ENCODE data around the gene ACAA2. TPM values are rescaled to one million over a fixed set of nuclear protein-coding genes. Genes with fewer than 3 reads are reported as not detected.

Gene ACAA2
- total and polyA plus RNA-seq, 10 donors = 20.9 to 44.0 (median 34.0) TPM

GRCh38 chr18:49832221-49832647, 18.9 kb upstream of the ACAA2 start:
- TF ChIP-seq POLR2A (IDR thresholded peaks at IDR 0.05) = no peak
- TF ChIP-seq POLR2AphosphoS5 (IDR thresholded peaks at IDR 0.05) = no peak
- TF ChIP-seq CTCF (IDR thresholded peaks at IDR 0.05 in 8 of 11, conservative IDR thresholded peaks at IDR 0.05 in 3 of 11) = no peak
- Histone ChIP-seq H3K36me3 (peaks cover 0 to 10% (median 0%) of the 10 kb centered on the region in 6 donors), H3K27ac (no peak overlapping the region), H3K4me3 (no peak overlapping the region), H3K4me1 (no peaks in the 10 kb centered on the region), H3K27me3 (replicated peaks in 1 of 7) (no peaks in the 10 kb centered on the region), H3K9me3 (peaks cover 0 to 31% (median 23%) of the 10 kb centered on the region in 8 donors)
- intact Hi-C loops (cut with DNase I; ENCODE audit: low total_unique reads) = no loop called here
- 84 to 93% (median 91%) methylated on average over 2 of the region's 2 CpGs for WGBS, 5 donors
- no peak for DNase-seq

- no peak for DNase-seq
- no peaks in the 10 kb centered on the region for H3K27me3 ChIP-seq (replicated peaks in 1 of 7)
- H3K4me1 ChIP-seq = no peaks in the 10 kb centered on the region
- WGBS, 5 donors = 88 to 100% (median 97%) methylated on average over 1 of the region's 1 CpG
- intact Hi-C loops (cut with DNase I; ENCODE audit: low total_unique reads) = no loop called here
- H3K36me3 ChIP-seq = peaks cover 0 to 7% (median 0%) of the 10 kb centered on the region in 6 donors
- no peak overlapping the region for H3K4me3 ChIP-seq
- no peak overlapping the region for H3K27ac ChIP-seq
- peaks cover 0 to 38% (median 28%) of the 10 kb centered on the region in 8 donors for H3K9me3 ChIP-seq
- no peak for TF ChIP-seq POLR2AphosphoS5 (IDR thresholded peaks at IDR 0.05)
- TF ChIP-seq CTCF (IDR thresholded peaks at IDR 0.05 in 8 of 11, conservative IDR thresholded peaks at IDR 0.05 in 3 of 11) = no peak
- no peak for TF ChIP-seq POLR2A (IDR thresholded peaks at IDR 0.05)
Observed at GRCh38 chr18:49827996-49828395, 14.7 kb upstream of the ACAA2 start.

- Histone ChIP-seq H3K4me1 (peaks cover 6 to 57% (median 17%) of the 10 kb centered on the region in 6 donors), H3K36me3 (no peaks in the 10 kb centered on the region), H3K9me3 (no peaks in the 10 kb centered on the region), H3K27me3 (replicated peaks in 1 of 7) (no peaks in the 10 kb centered on the region), H3K27ac (peak overlapping the region in 7 of 8 donors; percentile 10 to 72 (median 32)), H3K4me3 (peak overlapping the region in 1 of 8 donors; percentile 32)
- DNase-seq = no peak
- intact Hi-C loops (cut with DNase I; ENCODE audit: low total_unique reads) = no loop called here
- peak in 1 of 3 donors; percentile 39 for TF ChIP-seq POLR2AphosphoS5 (IDR thresholded peaks at IDR 0.05)
- no peak for TF ChIP-seq CTCF (IDR thresholded peaks at IDR 0.05 in 8 of 11, conservative IDR thresholded peaks at IDR 0.05 in 3 of 11)
- WGBS, 5 donors = 24 to 38% (median 32%) methylated on average over 5 of the region's 5 CpGs
Observed at GRCh38 chr18:49819823-49820671, 6.7 kb upstream of the ACAA2 start.

GRCh38 chr18:49819071-49819662, 5.8 kb upstream of the ACAA2 start:
- no peak for TF ChIP-seq POLR2A (IDR thresholded peaks at IDR 0.05)
- TF ChIP-seq CTCF (IDR thresholded peaks at IDR 0.05 in 8 of 11, conservative IDR thresholded peaks at IDR 0.05 in 3 of 11) = no peak
- no peak for TF ChIP-seq POLR2AphosphoS5 (IDR thresholded peaks at IDR 0.05)
- Histone ChIP-seq H3K36me3 (no peaks in the 10 kb centered on the region), H3K27ac (peak overlapping the region in 7 of 8 donors; percentile 10 to 72 (median 32)), H3K4me3 (no peak overlapping the region), H3K27me3 (replicated peaks in 1 of 7) (no peaks in the 10 kb centered on the region), H3K9me3 (no peaks in the 10 kb centered on the region), H3K4me1 (peaks cover 9 to 65% (median 23%) of the 10 kb centered on the region in 6 donors)
- no peak for DNase-seq
- intact Hi-C loops (cut with DNase I; ENCODE audit: low total_unique reads) = no loop called here
- WGBS, 5 donors = 78 to 89% (median 81%) methylated on average over 5 of the region's 5 CpGs
